GM15510 (cell line): ENCODE measurements around the gene ARRDC1.

ENCODE experiments used
- POLR2A ChIP-seq: IDR thresholded peaks from 3 replicates; pipeline ENCODE4 v1.6.1; 2011; ENCODE audit warnings: borderline replicate concordance; ENCODE audit not compliant: insufficient read length; ENCODE audit errors: extremely low read depth

Gene ARRDC1

DNA sequence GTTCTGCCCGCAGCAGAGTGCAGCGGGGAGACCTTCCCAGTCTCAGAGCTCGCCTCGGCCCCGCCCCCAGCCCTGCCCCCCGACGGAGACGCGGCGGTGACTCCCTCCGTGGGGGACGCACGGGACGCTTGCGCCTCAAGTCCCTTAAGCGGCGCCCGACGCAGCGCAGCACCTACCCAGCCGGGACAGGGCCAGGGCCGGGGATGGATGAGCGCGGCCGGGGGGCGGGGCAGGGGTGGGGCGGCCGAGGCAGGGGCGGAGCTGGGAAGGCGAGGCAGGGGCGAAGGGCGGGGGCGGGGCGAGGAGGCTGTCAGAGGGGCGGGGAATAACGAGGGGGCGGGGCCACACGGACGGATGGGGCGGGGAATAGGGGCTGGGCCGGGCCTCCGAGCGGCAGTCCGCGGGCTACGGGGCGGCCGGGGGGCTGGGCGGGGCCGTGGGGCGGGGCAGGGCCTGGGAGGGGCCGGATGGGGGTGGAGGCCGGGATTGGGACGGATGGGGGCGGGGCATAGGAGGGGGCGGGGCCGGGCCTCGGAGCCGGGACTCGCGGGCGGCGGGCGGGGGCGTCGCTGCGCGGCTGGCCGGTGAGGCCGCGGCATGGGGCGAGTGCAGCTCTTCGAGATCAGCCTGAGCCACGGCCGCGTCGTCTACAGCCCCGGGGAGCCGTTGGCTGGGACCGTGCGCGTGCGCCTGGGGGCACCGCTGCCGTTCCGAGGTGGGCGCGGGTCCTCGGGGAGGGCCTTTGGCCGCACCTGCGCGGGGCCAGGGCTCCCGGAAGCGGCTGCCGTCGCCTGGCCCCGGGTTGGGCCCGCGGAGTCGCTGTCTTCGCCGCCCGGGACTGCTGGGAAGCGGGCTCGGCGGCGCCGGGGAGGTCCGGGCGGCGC, at the start of gene ARRDC1:
ARRDC1 (plus strand) TSS at position 566 of the 884 bp plus-strand sequence; CDS start at position 598, 32 bp downstream.
- TF ChIP-seq POLR2A = peak; percentile 78

- no peak for TF ChIP-seq POLR2A
Measured at GRCh38 chr9:137556069-137556838, 49.2 kb upstream of the ARRDC1 start.

- TF ChIP-seq POLR2A = no peak
Measured at GRCh38 chr9:137558127-137558526, 47.4 kb upstream of the ARRDC1 start.

DNA sequence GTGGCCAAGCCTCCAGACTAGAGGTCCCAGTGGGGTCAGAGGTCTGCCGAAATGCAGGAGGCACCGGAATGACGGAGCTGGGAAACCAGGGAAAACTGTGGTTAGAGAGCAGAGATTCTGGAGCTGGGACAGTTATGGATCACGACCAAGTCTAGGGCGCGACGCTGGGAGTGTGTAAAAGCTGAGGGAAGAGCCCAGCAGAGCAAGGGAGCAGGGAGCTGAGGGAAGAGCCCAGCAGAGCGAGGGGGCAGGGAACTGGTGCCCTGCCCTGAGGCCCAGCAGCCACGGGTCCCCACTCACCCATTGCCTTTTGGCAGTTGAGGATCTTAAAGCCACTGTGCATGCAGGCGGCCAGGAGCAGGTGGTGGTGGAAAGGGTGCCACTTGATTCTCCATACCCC, 41.4 kb upstream of the ARRDC1 start:
- TF ChIP-seq POLR2A = no peak

GRCh38 chr9:137564817-137565411, 40.6 kb upstream of the ARRDC1 start:
- TF ChIP-seq POLR2A = no peak

DNA sequence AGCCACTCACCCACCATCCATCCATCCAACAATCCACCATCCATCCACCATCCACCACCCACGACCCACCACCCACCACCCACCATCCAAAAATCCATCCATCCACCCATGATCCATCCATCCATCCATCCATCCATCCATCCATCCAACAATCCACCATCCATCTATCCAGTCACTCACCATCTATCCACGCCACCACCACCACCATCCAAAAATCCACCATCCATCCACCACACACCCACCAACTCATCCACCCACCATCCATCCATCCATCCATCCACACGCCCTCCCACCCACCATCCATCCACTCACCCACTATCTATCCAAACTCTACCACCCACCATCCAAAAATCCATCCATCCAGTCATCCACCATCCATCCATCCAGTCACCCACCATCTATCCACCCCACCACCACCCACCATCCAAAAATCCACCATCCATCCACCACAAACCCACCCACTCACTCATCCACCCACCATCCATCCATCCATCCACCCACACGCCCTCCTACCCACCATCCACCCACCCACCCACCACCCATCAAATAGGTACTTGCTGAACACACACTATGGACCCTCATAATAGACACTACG, 35.8 kb upstream of the ARRDC1 start:
- TF ChIP-seq POLR2A = no peak

GRCh38 chr9:137570566-137570965, 34.9 kb upstream of the ARRDC1 start:
- TF ChIP-seq POLR2A = no peak

GRCh38 chr9:137574192-137574591, 31.3 kb upstream of the ARRDC1 start:
- TF ChIP-seq POLR2A = no peak

DNA sequence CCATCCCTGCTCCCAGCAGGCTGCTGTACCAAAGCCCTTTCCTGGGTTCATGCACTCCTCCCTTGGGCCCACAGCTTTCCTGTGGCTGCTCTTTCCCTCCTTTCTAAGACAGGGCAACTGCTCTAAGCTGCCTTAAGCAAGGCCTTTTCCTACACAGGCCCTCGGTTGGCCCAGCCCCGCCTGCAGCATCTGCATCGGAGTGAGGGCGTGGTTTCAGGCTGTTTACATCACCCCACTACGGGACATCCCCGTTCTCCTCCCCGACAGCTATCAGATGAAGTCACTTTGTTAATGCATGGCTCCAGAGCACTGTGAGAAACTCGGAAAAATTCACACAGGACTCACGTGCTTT, 30.1 kb upstream of the ARRDC1 start:
- TF ChIP-seq POLR2A = no peak

DNA sequence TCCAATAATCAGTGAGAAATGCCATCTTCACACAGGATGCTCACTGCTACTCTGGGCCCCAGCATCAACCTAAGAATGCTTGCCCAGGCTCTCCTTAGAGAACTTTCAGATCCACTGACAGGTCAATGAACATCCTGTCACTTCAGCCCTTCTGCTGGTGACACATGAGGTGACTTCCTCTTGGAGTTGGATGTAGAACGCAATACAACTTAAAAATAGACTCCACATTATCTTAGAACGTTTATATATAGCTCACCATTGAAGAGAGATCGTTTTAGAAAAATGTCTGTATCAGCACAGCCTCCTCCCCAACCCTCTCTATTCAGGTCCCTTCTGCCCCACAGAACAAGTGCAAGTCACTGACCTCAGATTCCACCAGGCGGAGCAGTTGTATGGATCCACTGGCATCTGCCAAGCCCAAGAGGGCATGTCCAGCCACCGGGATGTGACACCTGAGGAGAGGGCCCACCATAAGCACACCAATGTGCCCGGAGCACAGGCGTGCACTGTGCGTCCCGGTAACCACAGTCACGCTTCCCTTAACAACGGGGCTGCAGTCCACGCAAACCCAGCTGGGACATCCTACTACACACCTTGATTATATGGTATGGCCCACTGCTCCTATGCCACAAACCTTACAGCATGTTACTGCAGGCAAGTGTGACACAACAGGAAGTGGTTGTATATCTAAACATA, 29.6 kb upstream of the ARRDC1 start:
- no peak for TF ChIP-seq POLR2A

- peak; percentile 88 for TF ChIP-seq POLR2A
Measured at GRCh38 chr9:137578518-137579258, 26.8 kb upstream of the ARRDC1 start, which contains the start of gene DPH7. Gene DPH7 (minus strand): TSS chr9:137578925. CDS start chr9:137578777, 148 bp downstream.

DNA sequence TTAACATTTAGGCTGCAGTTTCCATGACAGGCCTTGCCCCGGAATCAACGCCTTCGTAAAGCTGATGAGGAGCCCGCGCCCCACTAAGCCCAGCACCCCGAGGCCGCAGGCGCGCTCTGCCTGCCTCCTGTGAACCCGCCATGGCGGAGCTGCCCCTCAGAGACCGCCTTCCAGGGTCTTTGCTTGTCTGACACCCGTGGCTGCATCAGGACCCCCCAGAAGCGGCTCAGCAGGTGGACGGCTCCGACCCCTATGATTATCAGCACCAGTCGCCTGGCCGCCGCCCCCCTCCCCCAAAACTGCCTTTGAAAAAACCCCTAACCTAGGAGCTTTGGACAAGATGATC, 26.3 kb upstream of the ARRDC1 start:
- TF ChIP-seq POLR2A = no peak

GRCh38 chr9:137580209-137580953, 25.1 kb upstream of the ARRDC1 start:
- TF ChIP-seq POLR2A = no peak
